Adrenal gland (tissue), 12 donors: ENCODE data around the gene MS4A13. TPM values are rescaled to one million over a fixed set of nuclear protein-coding genes. Genes with fewer than 3 reads are reported as not detected.

Experiments used
- DNase-seq, 7 donors: peaks; one replicate each; pipeline ENCODE4 v3.0.0-alpha.2; 2019 to 2020
- H3K27ac ChIP-seq, 5 donors: fragments of 200-600 bp; sonication (generic) in 4 of 5; 1 replicate in 3 of 5; 2 replicates in 2 of 5; pipeline versions ENCODE4 v1.5.1 to v1.8.0; 2016 to 2020; ENCODE audit warnings: mild to moderate bottlenecking in 1 of 5
- H3K27me3 ChIP-seq: fragments of 200-600 bp; 2 replicates; pipeline ENCODE4 v1.8.0; 2021
- H3K36me3 ChIP-seq, 2 donors: fragments of 200-600 bp; replicated peaks in 1 of 2; 1 replicate in 1 of 2; 2 replicates in 1 of 2; pipeline versions ENCODE4 v1.5.1 to v1.8.0; 2018 to 2022
- H3K4me1 ChIP-seq, 2 donors: fragments of 200-600 bp; replicated peaks in 1 of 2; 1 replicate in 1 of 2; 2 replicates in 1 of 2; pipeline versions ENCODE4 v1.5.1 to v1.8.0; 2018 to 2021
- H3K4me3 ChIP-seq, 4 donors: fragments of 200-600 bp; sonication (generic) in 3 of 4; one replicate each; pipeline ENCODE4 v1.5.1; 2016 to 2018
- H3K9me3 ChIP-seq, 3 donors: fragments of 200-600 bp; sonication (generic) in 1 of 3; replicated peaks in 1 of 3; 1 replicate in 2 of 3; 2 replicates in 1 of 3; pipeline versions ENCODE4 v1.5.1 to v1.8.0; 2016 to 2021
- POLR2A ChIP-seq, 2 donors: fragments of 450-650 bp; IDR thresholded peaks; one replicate each; pipeline ENCODE4 v1.6.1; 2017; ENCODE audit warnings: antibody characterized with exemption in 2 of 2, mild to moderate bottlenecking in 2 of 2, moderate library complexity in 1 of 2
- WGBS, 4 donors: extraction: QIAGEN DNeasy Blood & Tissue Kit in 2 of 4; methylation state at CpG; one replicate each; pipeline versions ENCODE4 v1.1.5 to v1.1.7; 2013 to 2017; 5-methylcytosine and 5-hydroxymethylcytosine counted together
- intact Hi-C, 2 donors: fragments of 100-400 bp; cut with DNase I; formaldehyde crosslinking; loops; one replicate each; pipeline versions ENCODE4 v1.14.1 to v1.15.0; 2022 to 2023
- polyA plus RNA-seq, 3 donors: library from polyadenylated mRNA; stranded (reverse); fragments of 200-250 nt in 2 of 3; fragments of 350-450 nt in 1 of 3; fragmentation: Illumina TruSeq in 1 of 3; extraction: RNeasy Lipid Tissue Mini Kit (QIAGEN cat#74804) in 1 of 3; gene quantifications; one replicate each; pipeline ENCODE4 v1.2.3, GENCODE V29; 2013 to 2014
- total RNA-seq, 9 donors: library from RNA; depleted of rRNA in 4 of 9; stranded (reverse); fragments of >200 nt in 4 of 9; fragments of 120-200 nt in 1 of 9; fragmentation: NEBNext Ultra II Directional in 1 of 9; extraction: Animal tissue kit (Norgen Biotek cat#: 25700) in 1 of 9; gene quantifications; one replicate each; pipeline versions ENCODE4 v1.1.0 to v1.2.4, GENCODE V29; 2013 to 2023
- TF ChIP-seq, protein P1 (sequence below), 6 experiments: fragments of 450-650 bp in 4 of 6; fragments of 200-600 bp in 2 of 6; sonication (generic) in 1 of 6; IDR thresholded peaks; 1 replicate in 5 of 6; 2 replicates in 1 of 6; pipeline versions ENCODE4 v1.5.1 to v1.8.0; 2016 to 2021; ENCODE audit warnings: antibody characterized with exemption in 6 of 6, mild to moderate bottlenecking in 2 of 6, moderate library complexity in 1 of 6
- donor health status: healthy with polysubstance abuse.
- donor health status: Bipolar disorder and iron deficiency.
- donor health status: DM: yes; HTN: yes; CAD: no.
- donor health status: DM: no; HTN: no; CAD: no.
- donor health status: DM: no; HTN: no; CAD: no.
- donor health status: DM: yes; HTN: yes; CAD: no.

Gene MS4A13
- total and polyA plus RNA-seq, 12 donors: not detected

DNA sequence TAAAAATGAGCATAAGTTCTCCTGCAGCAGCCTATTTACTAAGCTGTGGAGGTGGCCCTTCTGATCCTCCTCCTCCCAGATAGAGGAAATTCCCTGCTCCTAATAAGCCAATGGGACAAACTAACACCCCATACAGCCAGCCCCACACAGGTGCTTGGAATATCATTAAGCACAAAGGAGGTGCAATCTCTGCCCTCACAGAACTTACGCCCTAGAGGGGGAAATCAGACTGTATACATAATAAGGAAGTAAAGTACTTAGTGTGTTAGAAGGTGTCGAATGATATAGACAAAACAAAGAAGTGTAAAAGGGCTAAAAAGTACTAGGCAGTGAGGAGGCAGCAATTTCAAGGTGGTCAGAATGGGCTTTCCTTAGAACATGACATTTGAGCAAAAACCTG, 16.8 kb upstream of the MS4A13 start:
- intact Hi-C loops: no loop called here
- Histone ChIP-seq H3K27me3 (no peaks in the 10 kb centered on the region), H3K9me3 (no peaks in the 10 kb centered on the region), H3K36me3 (no peaks in the 10 kb centered on the region), H3K4me1 (no peaks in the 10 kb centered on the region), H3K4me3 (no peak overlapping the region), H3K27ac (no peak overlapping the region)
- WGBS, 4 donors: 74 to 85% (median 81%) methylated on average over 2 of the region's 2 CpGs
- no peak for DNase-seq
- TF ChIP-seq POLR2A (IDR thresholded peaks at IDR 0.05): no peak
- TF ChIP-seq, protein P1, sequence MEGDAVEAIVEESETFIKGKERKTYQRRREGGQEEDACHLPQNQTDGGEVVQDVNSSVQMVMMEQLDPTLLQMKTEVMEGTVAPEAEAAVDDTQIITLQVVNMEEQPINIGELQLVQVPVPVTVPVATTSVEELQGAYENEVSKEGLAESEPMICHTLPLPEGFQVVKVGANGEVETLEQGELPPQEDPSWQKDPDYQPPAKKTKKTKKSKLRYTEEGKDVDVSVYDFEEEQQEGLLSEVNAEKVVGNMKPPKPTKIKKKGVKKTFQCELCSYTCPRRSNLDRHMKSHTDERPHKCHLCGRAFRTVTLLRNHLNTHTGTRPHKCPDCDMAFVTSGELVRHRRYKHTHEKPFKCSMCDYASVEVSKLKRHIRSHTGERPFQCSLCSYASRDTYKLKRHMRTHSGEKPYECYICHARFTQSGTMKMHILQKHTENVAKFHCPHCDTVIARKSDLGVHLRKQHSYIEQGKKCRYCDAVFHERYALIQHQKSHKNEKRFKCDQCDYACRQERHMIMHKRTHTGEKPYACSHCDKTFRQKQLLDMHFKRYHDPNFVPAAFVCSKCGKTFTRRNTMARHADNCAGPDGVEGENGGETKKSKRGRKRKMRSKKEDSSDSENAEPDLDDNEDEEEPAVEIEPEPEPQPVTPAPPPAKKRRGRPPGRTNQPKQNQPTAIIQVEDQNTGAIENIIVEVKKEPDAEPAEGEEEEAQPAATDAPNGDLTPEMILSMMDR (IDR thresholded peaks at IDR 0.05): no peak

DNA sequence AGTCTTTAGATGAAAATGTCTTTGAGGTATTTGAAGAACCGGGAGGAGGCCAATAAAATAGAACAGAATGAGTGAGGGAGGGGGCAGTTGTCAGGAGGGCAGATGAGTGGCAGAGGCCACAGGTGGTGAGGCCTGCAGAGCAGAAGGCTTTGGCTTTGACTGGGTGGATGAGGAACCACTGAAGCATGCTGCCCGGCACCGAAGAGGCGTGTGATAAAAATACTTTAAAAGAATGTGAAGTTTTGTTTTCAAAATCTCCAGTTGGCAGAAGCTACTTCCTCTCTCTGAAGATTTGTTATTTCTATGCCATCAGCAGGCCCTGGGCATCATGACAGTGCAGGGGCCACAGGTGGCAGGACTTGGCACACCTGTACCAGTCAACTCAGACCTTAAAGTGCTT, 16.3 kb upstream of the MS4A13 start:
- 60 to 72% (median 65%) methylated on average over 4 of the region's 4 CpGs for WGBS, 4 donors
- Histone ChIP-seq H3K9me3 (no peaks in the 10 kb centered on the region), H3K4me1 (no peaks in the 10 kb centered on the region), H3K27me3 (no peaks in the 10 kb centered on the region), H3K27ac (no peak overlapping the region), H3K36me3 (no peaks in the 10 kb centered on the region), H3K4me3 (no peak overlapping the region)
- intact Hi-C loops: no loop called here
- no peak for DNase-seq
- TF ChIP-seq, protein P1 (IDR thresholded peaks at IDR 0.05): no peak

DNA sequence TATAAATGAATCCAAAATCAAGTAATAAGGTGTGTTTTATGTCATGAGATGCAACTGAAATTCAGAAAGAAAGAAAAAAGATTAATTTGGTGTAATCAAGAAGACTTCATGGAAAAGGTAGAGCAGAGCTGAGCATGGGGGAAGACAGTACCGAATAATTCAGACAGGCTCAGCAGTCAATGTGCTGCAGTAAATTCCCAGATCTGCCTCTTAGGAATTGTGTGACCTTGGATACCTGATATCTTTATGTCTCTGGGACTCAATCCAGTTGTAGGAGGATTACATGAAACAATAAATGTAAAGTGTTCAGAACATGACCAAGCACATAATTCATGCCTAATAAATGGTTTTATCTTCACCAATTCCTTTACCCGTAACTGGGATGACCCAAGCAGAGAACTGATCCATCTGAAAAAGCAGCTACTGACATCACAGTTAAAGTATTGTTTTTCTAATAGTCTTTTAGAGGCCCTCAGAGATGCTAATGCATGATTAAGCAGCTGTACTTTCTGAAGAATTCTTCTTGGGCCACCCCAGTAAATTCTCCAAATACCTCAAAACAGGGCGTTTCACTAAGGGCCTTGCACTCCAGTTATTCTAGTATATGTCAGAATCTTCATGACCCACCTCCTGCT, 14.8 kb upstream of the MS4A13 start:
- Histone ChIP-seq H3K36me3 (no peaks in the 10 kb centered on the region), H3K4me3 (no peak overlapping the region), H3K9me3 (no peaks in the 10 kb centered on the region), H3K4me1 (no peaks in the 10 kb centered on the region), H3K27me3 (no peaks in the 10 kb centered on the region), H3K27ac (no peak overlapping the region)
- intact Hi-C loops: no loop called here
- TF ChIP-seq POLR2A (IDR thresholded peaks at IDR 0.05): no peak
- TF ChIP-seq, protein P1 (IDR thresholded peaks at IDR 0.05): no peak
- no peak for DNase-seq
- WGBS, 4 donors: 43 to 65% (median 47%) methylated on average over 3 of the region's 3 CpGs

DNA sequence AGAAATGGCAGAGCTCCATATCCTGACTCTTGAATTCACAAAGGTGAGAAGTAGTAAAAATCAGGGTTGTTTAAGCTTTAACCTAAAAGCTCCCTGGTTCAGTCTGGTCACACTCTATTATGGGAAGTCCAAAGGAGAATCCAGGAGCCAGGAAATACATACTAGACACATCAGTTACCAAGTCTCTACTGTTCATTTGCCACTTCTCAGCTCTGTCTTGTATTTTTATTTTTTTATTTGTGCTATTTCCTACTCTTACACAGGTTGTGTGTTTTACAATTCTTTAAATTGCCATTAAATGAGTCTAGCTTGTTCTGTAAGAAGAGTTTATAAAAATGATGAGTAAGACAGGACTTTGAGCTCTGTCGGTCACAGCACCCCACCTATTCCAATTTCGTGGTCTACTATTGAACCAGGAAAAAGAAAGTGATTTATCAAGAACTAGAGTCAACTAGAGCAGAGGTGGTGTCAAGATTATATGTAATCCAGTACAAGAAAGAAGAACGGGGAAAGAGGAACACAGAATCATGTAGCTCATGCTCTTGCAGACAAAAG, 12.9 kb upstream of the MS4A13 start:
- no peak overlapping the region for H3K4me3 ChIP-seq
- no peaks in the 10 kb centered on the region for H3K9me3 ChIP-seq
- WGBS, 4 donors: 57 to 65% (median 59%) methylated on average over 3 of the region's 3 CpGs
- intact Hi-C loops: no loop called here
- no peaks in the 10 kb centered on the region for H3K4me1 ChIP-seq
- no peaks in the 10 kb centered on the region for H3K27me3 ChIP-seq
- no peaks in the 10 kb centered on the region for H3K36me3 ChIP-seq
- no peak overlapping the region for H3K27ac ChIP-seq
- TF ChIP-seq, protein P1 (IDR thresholded peaks at IDR 0.05): no peak
- no peak for TF ChIP-seq POLR2A (IDR thresholded peaks at IDR 0.05)
- no peak for DNase-seq
